Measurements from ENCODE around the gene CASP7. TPM values are rescaled to one million over a fixed set of nuclear protein-coding genes. Genes with fewer than 3 reads are reported as not detected.

Gene CASP7
- total and polyA plus RNA-seq, 2 of the 8 experiments (the other 6 are each of a cell fraction or from before 2014, with no cell fraction given), result 2.3 to 4.1 TPM

DNA sequence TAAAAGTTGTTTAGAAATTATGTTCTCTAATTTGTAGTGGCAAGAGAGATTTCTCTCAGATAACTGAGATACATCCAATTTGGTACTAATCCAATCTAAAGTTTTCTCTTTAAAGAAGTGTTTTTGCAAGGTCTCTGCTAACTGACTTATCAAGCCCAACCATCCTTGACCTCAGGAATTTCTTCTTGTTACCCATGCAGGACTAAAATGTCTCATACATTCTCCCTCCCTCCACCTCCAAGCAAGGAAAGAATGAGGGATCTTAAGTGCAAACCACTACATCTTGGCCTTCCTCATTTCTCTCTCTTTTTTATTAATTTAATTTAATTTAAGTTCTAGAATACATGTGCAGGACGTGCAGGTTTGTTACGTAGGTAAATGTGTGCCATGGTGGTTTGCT is 28.7 kb upstream of the CASP7 start:
- DNase-seq (ENCODE audit: low read depth in 1 of 2, low spot score in 2 of 2), result no peak

More for the DNA sequence above, 28.7 kb upstream of the CASP7 start:
- Histone ChIP-seq H3K56ac (replicated peaks; ENCODE audit: insufficient read length, low read depth, low read length) (no peak overlapping the region), H2BK120ac (replicated peaks; ENCODE audit: low read depth, low read length) (no peak overlapping the region), H4K20me1 (replicated peaks in 1 of 2; ENCODE audit: control insufficient read depth in 1 of 2, insufficient read depth in 2 of 2, low read length in 2 of 2) (no peaks in the 10 kb centered on the region), H3K79me2 (ENCODE audit: control insufficient read depth in 1 of 2, insufficient read depth in 2 of 2, low read length in 2 of 2) (no peaks in the 10 kb centered on the region), H2BK15ac (ENCODE audit: low read length) (no peak overlapping the region), H2AK5ac (ENCODE audit: low read depth, low read length) (no peak overlapping the region), H3K4me2 (ENCODE audit: insufficient read depth in 1 of 2, low read depth in 2 of 2, low read length in 2 of 2) (no peak overlapping the region), H4K91ac (replicated peaks; ENCODE audit: insufficient read length, low read length) (no peak overlapping the region), H3K14ac (ENCODE audit: insufficient read length) (no peak overlapping the region), H3K23ac (ENCODE audit: insufficient read length) (no peak overlapping the region), H3K9ac (replicated peaks in 1 of 4; ENCODE audit: extremely low read depth in 1 of 4, low read depth in 3 of 4, low read length in 3 of 4) (no peak overlapping the region), H2AFZ (ENCODE audit: low read length) (no peak overlapping the region), H3K9me3 (ENCODE audit: insufficient read depth in 2 of 2, low read depth in 1 of 2, low read length in 1 of 2) (no peaks in the 10 kb centered on the region), H3K4me3 (ENCODE audit: extremely low read depth in 1 of 4, insufficient read depth in 2 of 4, low read depth in 3 of 4, low read length in 4 of 4) (no peak overlapping the region), H4K8ac (ENCODE audit: extremely low read depth, insufficient read depth, low read length) (no peak overlapping the region), H3K4me1 (replicated peaks in 1 of 4; ENCODE audit: control insufficient read depth in 3 of 4, insufficient read depth in 4 of 4, low read length in 3 of 4) (no peaks in the 10 kb centered on the region), H4K5ac (ENCODE audit: insufficient read length, low read depth, low read length) (no peak overlapping the region), H2BK12ac (ENCODE audit: low read depth, low read length) (no peak overlapping the region), H3K23me2 (ENCODE audit: low read depth, low read length) (no peaks in the 10 kb centered on the region), H3K27me3 (replicated peaks in 1 of 4; ENCODE audit: control insufficient read depth in 3 of 4, extremely low read depth in 1 of 4, insufficient read depth in 3 of 4, low read length in 3 of 4) (no peaks in the 10 kb centered on the region), H2BK20ac (ENCODE audit: low read length) (no peak overlapping the region), H3K27ac (ENCODE audit: low read depth, low read length) (no peak overlapping the region), H2BK5ac (ENCODE audit: low read depth, low read length) (no peak overlapping the region), H3K18ac (ENCODE audit: extremely low read depth, low read length) (no peak overlapping the region), H3K79me1 (ENCODE audit: low read depth, low read length) (no peaks in the 10 kb centered on the region), H3K36me3 (ENCODE audit: control insufficient read depth in 2 of 4, insufficient read depth in 4 of 4, low read length in 3 of 4) (no peaks in the 10 kb centered on the region), H3K4ac (replicated peaks; ENCODE audit: insufficient read length, low read depth, low read length) (no peak overlapping the region)
- no peak for FAIRE-seq
- POLR2A ChIA-PET (ENCODE audit: partially characterized antibody), result no interaction called here
- WGBS, 2 experiments (ENCODE audit: extremely low coverage in 1 of 2, insufficient coverage in 1 of 2, insufficient read length in 1 of 2, insufficient replicate concordance in 2 of 2, low coverage in 1 of 2, low lambda C conversion rate in 2 of 2, missing lambda C conversion rate in 1 of 2), result 100% methylated on average over 2 of the region's 2 CpGs; no CpG with 5 or more reads in 1 of the 2 experiments
- no peak for TF ChIP-seq NRF1 (IDR thresholded peaks at IDR 0.05; ENCODE audit: low read depth, low read length)
- TF ChIP-seq JUN (IDR thresholded peaks at IDR 0.05; ENCODE audit: low read depth, low read length), result no peak
- no peak for TF ChIP-seq TAF7 (optimal IDR thresholded peaks at IDR 0.05; ENCODE audit: borderline replicate concordance, low read depth, low read length)
- TF ChIP-seq TEAD4 (IDR thresholded peaks at IDR 0.05; ENCODE audit: low read depth, low read length), result no peak
- no peak for TF ChIP-seq ZNF274 (IDR thresholded peaks at IDR 0.05; ENCODE audit: borderline replicate concordance, extremely low read depth, low read length)
- no peak for TF ChIP-seq RXRA (IDR thresholded peaks at IDR 0.05; ENCODE audit: insufficient read depth, low read depth, low read length)
- TF ChIP-seq CREB1 (IDR thresholded peaks at IDR 0.05), result no peak
- TF ChIP-seq SP1 (IDR thresholded peaks at IDR 0.05; ENCODE audit: low read depth, low read length), result no peak
- TF ChIP-seq GABPA (IDR thresholded peaks at IDR 0.05; ENCODE audit: borderline replicate concordance, insufficient read depth, low read length), result no peak
- TF ChIP-seq SP2 (IDR thresholded peaks at IDR 0.05; ENCODE audit: low read length), result no peak
- CTCF ChIA-PET (ENCODE audit: partially characterized antibody), result interaction anchor here (0.6 to 1.2 kb wide), 2 partner anchors 8 to 11 kb away, joined by 3 read pairs; no protein-coding TSS in a partner anchor
